Measurements from ENCODE around the gene GNG2.

GNG2 gene

DNA sequence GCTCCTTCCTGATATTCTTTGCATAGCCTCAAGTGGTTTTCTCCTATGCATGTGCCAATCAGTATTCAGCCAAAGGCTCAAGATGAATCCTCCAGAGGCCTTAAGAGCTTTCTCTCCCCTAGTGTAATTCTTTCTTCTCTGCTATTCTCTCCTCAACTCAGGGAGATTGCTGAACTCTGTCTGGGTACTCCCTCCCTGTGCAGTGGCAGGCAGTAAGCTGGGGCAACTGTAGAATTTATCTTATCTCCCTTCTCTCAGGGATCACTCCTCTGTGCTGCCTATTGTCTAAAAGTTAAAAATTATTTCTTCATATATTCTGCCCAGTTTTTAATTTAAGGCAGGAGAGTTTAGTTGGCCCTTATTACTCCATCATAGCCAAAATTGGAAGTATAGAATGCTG, 100.5 kb downstream of the GNG2 start:
- H3K4ac ChIP-seq (ENCODE audit: low read length), result no peak overlapping the region
- H2BK12ac ChIP-seq (ENCODE audit: low read length), result no peak overlapping the region
- no peak overlapping the region for H3K18ac ChIP-seq (ENCODE audit: low read length)
- H3K36me3 ChIP-seq (replicated peaks in 1 of 2; ENCODE audit: control insufficient read depth in 2 of 2, insufficient read depth in 2 of 2, low read length in 2 of 2), result peaks cover 2 to 85% of the 10 kb centered on the region in 2 donors
- H3K14ac ChIP-seq (ENCODE audit: low read length), result no peak overlapping the region
- H2BK15ac ChIP-seq (ENCODE audit: low read length), result no peak overlapping the region
- H3K4me1 ChIP-seq (ENCODE audit: control insufficient read depth in 2 of 2, insufficient read depth in 1 of 2, low read depth in 1 of 2, low read length in 2 of 2), result no peaks in the 10 kb centered on the region
- H3K27me3 ChIP-seq (ENCODE audit: control insufficient read depth in 3 of 3, insufficient read depth in 3 of 3, low read depth in 1 of 3, low read length in 3 of 3), result no peaks in the 10 kb centered on the region
- no peak overlapping the region for H2AFZ ChIP-seq (ENCODE audit: low read length)
- no peak overlapping the region for H3K27ac ChIP-seq (replicated peaks; ENCODE audit: low read length)
- no peak overlapping the region for H3K9ac ChIP-seq (ENCODE audit: low read depth, low read length, poor library complexity)
- H2AK5ac ChIP-seq (ENCODE audit: low read depth, low read length), result no peak overlapping the region
- H3K23ac ChIP-seq (ENCODE audit: low read depth, low read length, poor library complexity), result no peak overlapping the region
- H4K8ac ChIP-seq (ENCODE audit: low read depth, low read length), result no peak overlapping the region
- no peak overlapping the region for H2BK5ac ChIP-seq (ENCODE audit: low read length)
- H3K79me1 ChIP-seq (ENCODE audit: low read depth, low read length), result no peaks in the 10 kb centered on the region
- H2BK120ac ChIP-seq (ENCODE audit: low read depth, low read length), result no peak overlapping the region
- H3K9me3 ChIP-seq (replicated peaks in 1 of 2; ENCODE audit: control insufficient read depth in 2 of 2, insufficient read depth in 1 of 2, low read depth in 1 of 2, low read length in 2 of 2), result peaks cover 4 to 49% of the 10 kb centered on the region in 2 donors
- no peak for DNase-seq (ENCODE audit: low spot score)
- no peak overlapping the region for H3K4me3 ChIP-seq (ENCODE audit: low read length in 2 of 2)
- H3K4me2 ChIP-seq (ENCODE audit: insufficient read depth, low read length, poor library complexity, severe bottlenecking), result no peak overlapping the region
- no peak overlapping the region for H4K91ac ChIP-seq (ENCODE audit: low read depth, low read length, poor library complexity)

DNA sequence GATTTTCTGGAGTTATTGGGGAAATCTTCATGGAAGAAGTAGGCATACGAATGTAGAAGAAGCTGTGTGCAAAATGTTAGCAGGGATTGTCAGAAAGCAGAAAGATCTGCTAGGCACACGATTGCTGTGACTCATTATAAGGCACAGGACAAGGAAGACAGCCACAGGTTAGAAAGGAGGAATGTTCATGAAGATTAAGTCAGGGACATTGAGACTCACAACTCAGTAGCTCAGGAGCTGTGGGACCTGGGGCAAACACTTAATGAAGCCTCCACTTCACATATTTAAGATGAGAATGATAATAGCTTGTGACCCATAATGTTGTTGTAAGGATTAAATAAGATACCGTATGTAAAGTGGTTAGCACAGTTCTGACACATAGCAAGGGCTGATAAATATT, 102.3 kb downstream of the GNG2 start:
- Histone ChIP-seq H3K79me1 (ENCODE audit: low read depth, low read length) (no peaks in the 10 kb centered on the region), H3K4me1 (ENCODE audit: control insufficient read depth in 2 of 2, insufficient read depth in 1 of 2, low read depth in 1 of 2, low read length in 2 of 2) (no peaks in the 10 kb centered on the region), H3K27me3 (ENCODE audit: control insufficient read depth in 3 of 3, insufficient read depth in 3 of 3, low read depth in 1 of 3, low read length in 3 of 3) (no peaks in the 10 kb centered on the region), H2BK12ac (ENCODE audit: low read length) (no peak overlapping the region), H2BK15ac (ENCODE audit: low read length) (no peak overlapping the region), H3K9ac (ENCODE audit: low read depth, low read length, poor library complexity) (no peak overlapping the region), H3K23ac (ENCODE audit: low read depth, low read length, poor library complexity) (no peak overlapping the region), H3K18ac (ENCODE audit: low read length) (no peak overlapping the region), H3K14ac (ENCODE audit: low read length) (no peak overlapping the region), H2AK5ac (ENCODE audit: low read depth, low read length) (no peak overlapping the region), H2BK120ac (ENCODE audit: low read depth, low read length) (no peak overlapping the region), H3K4me3 (ENCODE audit: low read length in 2 of 2) (no peak overlapping the region), H3K27ac (replicated peaks; ENCODE audit: low read length) (no peak overlapping the region), H2BK5ac (ENCODE audit: low read length) (no peak overlapping the region), H3K4ac (ENCODE audit: low read length) (no peak overlapping the region), H2AFZ (ENCODE audit: low read length) (no peak overlapping the region), H3K36me3 (replicated peaks in 1 of 2; ENCODE audit: control insufficient read depth in 2 of 2, insufficient read depth in 2 of 2, low read length in 2 of 2) (peaks cover 4 to 76% of the 10 kb centered on the region in 2 donors), H4K8ac (ENCODE audit: low read depth, low read length) (no peak overlapping the region), H4K91ac (ENCODE audit: low read depth, low read length, poor library complexity) (no peak overlapping the region), H3K4me2 (ENCODE audit: insufficient read depth, low read length, poor library complexity, severe bottlenecking) (no peak overlapping the region), H3K9me3 (replicated peaks in 1 of 2; ENCODE audit: control insufficient read depth in 2 of 2, insufficient read depth in 1 of 2, low read depth in 1 of 2, low read length in 2 of 2) (peaks cover 4 to 40% of the 10 kb centered on the region in 2 donors)
- WGBS, 2 donors (ENCODE audit: extremely low coverage in 2 of 2, insufficient read length in 2 of 2, insufficient replicate concordance in 1 of 2), result no CpG with 5 or more reads among the region's 3 CpGs
- no peak for DNase-seq (ENCODE audit: low spot score)

GRCh38 chr14:51963286-51963685, 102.9 kb downstream of the GNG2 start:
- Histone ChIP-seq H2AFZ (ENCODE audit: low read length) (no peak overlapping the region), H3K4ac (ENCODE audit: low read length) (no peak overlapping the region), H2BK12ac (ENCODE audit: low read length) (no peak overlapping the region), H3K4me3 (ENCODE audit: low read length in 2 of 2) (no peak overlapping the region), H3K9me3 (replicated peaks in 1 of 2; ENCODE audit: control insufficient read depth in 2 of 2, insufficient read depth in 1 of 2, low read depth in 1 of 2, low read length in 2 of 2) (peaks cover 3 to 34% of the 10 kb centered on the region in 2 donors), H2BK5ac (ENCODE audit: low read length) (no peak overlapping the region), H3K27ac (replicated peaks; ENCODE audit: low read length) (no peak overlapping the region), H3K27me3 (ENCODE audit: control insufficient read depth in 3 of 3, insufficient read depth in 3 of 3, low read depth in 1 of 3, low read length in 3 of 3) (no peaks in the 10 kb centered on the region), H3K4me1 (ENCODE audit: control insufficient read depth in 2 of 2, insufficient read depth in 1 of 2, low read depth in 1 of 2, low read length in 2 of 2) (no peaks in the 10 kb centered on the region), H3K36me3 (replicated peaks in 1 of 2; ENCODE audit: control insufficient read depth in 2 of 2, insufficient read depth in 2 of 2, low read length in 2 of 2) (peaks cover 4 to 75% of the 10 kb centered on the region in 2 donors), H3K23ac (ENCODE audit: low read depth, low read length, poor library complexity) (no peak overlapping the region), H2BK15ac (ENCODE audit: low read length) (no peak overlapping the region), H2AK5ac (ENCODE audit: low read depth, low read length) (no peak overlapping the region), H3K79me1 (ENCODE audit: low read depth, low read length) (no peaks in the 10 kb centered on the region), H4K8ac (ENCODE audit: low read depth, low read length) (no peak overlapping the region), H3K9ac (ENCODE audit: low read depth, low read length, poor library complexity) (no peak overlapping the region), H2BK120ac (ENCODE audit: low read depth, low read length) (no peak overlapping the region), H3K14ac (ENCODE audit: low read length) (no peak overlapping the region), H3K4me2 (ENCODE audit: insufficient read depth, low read length, poor library complexity, severe bottlenecking) (no peak overlapping the region), H3K18ac (ENCODE audit: low read length) (no peak overlapping the region), H4K91ac (ENCODE audit: low read depth, low read length, poor library complexity) (no peak overlapping the region)
- no CpG with 5 or more reads among the region's 4 CpGs for WGBS, 2 donors (ENCODE audit: extremely low coverage in 2 of 2, insufficient read length in 2 of 2, insufficient replicate concordance in 1 of 2)
- no peak for DNase-seq (ENCODE audit: low spot score)

DNA sequence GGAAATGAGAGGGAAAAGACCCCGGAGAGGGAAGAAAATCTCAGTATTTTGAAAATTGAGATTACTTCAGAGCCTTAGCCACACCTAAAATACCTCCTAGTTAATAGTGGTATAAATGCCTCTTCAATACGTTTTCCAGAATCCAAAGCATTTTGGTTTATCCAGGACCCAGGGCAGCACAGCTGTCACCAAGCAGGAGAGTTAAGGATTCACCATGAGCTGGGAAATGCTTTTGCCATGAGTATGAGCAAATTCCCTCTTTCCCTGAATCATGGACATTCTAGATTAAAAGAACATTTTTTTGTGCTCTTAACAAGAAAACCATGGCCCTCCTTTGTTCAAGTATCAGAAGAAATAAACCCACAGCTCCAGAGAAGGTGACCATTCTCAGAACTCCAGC, 107.1 kb downstream of the GNG2 start:
- Histone ChIP-seq H3K4me2 (ENCODE audit: insufficient read depth, low read length, poor library complexity, severe bottlenecking) (no peak overlapping the region), H3K9ac (ENCODE audit: low read depth, low read length, poor library complexity) (no peak overlapping the region), H3K23ac (ENCODE audit: low read depth, low read length, poor library complexity) (no peak overlapping the region), H3K4ac (ENCODE audit: low read length) (no peak overlapping the region), H4K91ac (ENCODE audit: low read depth, low read length, poor library complexity) (no peak overlapping the region), H2BK5ac (ENCODE audit: low read length) (no peak overlapping the region), H3K79me1 (ENCODE audit: low read depth, low read length) (no peaks in the 10 kb centered on the region), H3K18ac (ENCODE audit: low read length) (no peak overlapping the region), H2BK12ac (ENCODE audit: low read length) (no peak overlapping the region), H3K9me3 (replicated peaks in 1 of 2; ENCODE audit: control insufficient read depth in 2 of 2, insufficient read depth in 1 of 2, low read depth in 1 of 2, low read length in 2 of 2) (no peaks in the 10 kb centered on the region), H3K36me3 (replicated peaks in 1 of 2; ENCODE audit: control insufficient read depth in 2 of 2, insufficient read depth in 2 of 2, low read length in 2 of 2) (peaks cover 2 to 55% of the 10 kb centered on the region in 2 donors), H3K4me1 (ENCODE audit: control insufficient read depth in 2 of 2, insufficient read depth in 1 of 2, low read depth in 1 of 2, low read length in 2 of 2) (no peaks in the 10 kb centered on the region), H4K8ac (ENCODE audit: low read depth, low read length) (no peak overlapping the region), H3K27me3 (ENCODE audit: control insufficient read depth in 3 of 3, insufficient read depth in 3 of 3, low read depth in 1 of 3, low read length in 3 of 3) (no peaks in the 10 kb centered on the region), H3K27ac (replicated peaks; ENCODE audit: low read length) (no peak overlapping the region), H2AFZ (ENCODE audit: low read length) (no peak overlapping the region), H2BK15ac (ENCODE audit: low read length) (no peak overlapping the region), H3K4me3 (ENCODE audit: low read length in 2 of 2) (no peak overlapping the region), H2AK5ac (ENCODE audit: low read depth, low read length) (no peak overlapping the region), H2BK120ac (ENCODE audit: low read depth, low read length) (no peak overlapping the region), H3K14ac (ENCODE audit: low read length) (no peak overlapping the region)
- no peak for DNase-seq (ENCODE audit: low spot score)
- WGBS, 2 donors (ENCODE audit: extremely low coverage in 2 of 2, insufficient read length in 2 of 2, insufficient replicate concordance in 1 of 2), result no CpG with 5 or more reads among the region's 2 CpGs
